ENCODE results near the gene GULP1. TPM values are rescaled to one million over a fixed set of nuclear protein-coding genes. Genes with fewer than 3 reads are reported as not detected.

The GULP1 gene
- total and polyA plus RNA-seq, 2 experiments from 2014 or later = 94.6 to 181 TPM

- TF ChIP-seq REST (IDR thresholded peaks at IDR 0.05; ENCODE audit: unreplicated experiment) (no peak), POLR2AphosphoS5 (IDR thresholded peaks at IDR 0.05; ENCODE audit: low read depth) (no peak), CTCF (conservative IDR thresholded peaks at IDR 0.05; ENCODE audit: low read depth in 2 of 2) (no peak), CREB1 (CRISPR knock-in tag; IDR thresholded peaks at IDR 0.05; ENCODE audit: low read depth) (no peak), JUNB (IDR thresholded peaks at IDR 0.05; ENCODE audit: unreplicated experiment) (no peak), STAT1 (IDR thresholded peaks at IDR 0.05; ENCODE audit: unreplicated experiment) (no peak)
Observed at GRCh38 chr2:188440849-188441248, 149.2 kb downstream of the GULP1 start (continued).

- Mint-ChIP-seq H3K9me3 (no peaks in the 10 kb centered on the region), H3K27ac (no peak overlapping the region), H3K36me3 (ENCODE audit: low read depth) (peaks cover 3% of the 10 kb centered on the region; the same call in 1 of the 3 replicates), H3K4me1 (peaks cover 50% of the 10 kb centered on the region), H3K27me3 (ENCODE audit: insufficient read depth, low read depth, poor library complexity) (no peaks in the 10 kb centered on the region), H3K4me3 (no peak overlapping the region)
- Histone ChIP-seq H4K20me1 (replicated peaks; ENCODE audit: insufficient read depth) (no peaks in the 10 kb centered on the region), H3F3A (replicated peaks; ENCODE audit: low read depth) (no peaks in the 10 kb centered on the region), H2AFZ (no peak overlapping the region), H3K4me3 (no peak overlapping the region), H3K4me2 (0 out of 2 replicates have a peak overlapping the region, but pooled peaks have one; percentile 22), H3K9me2 (ENCODE audit: insufficient read depth) (no peaks in the 10 kb centered on the region), H3K79me2 (replicated peaks; ENCODE audit: insufficient read depth) (peaks cover 83% of the 10 kb centered on the region), H3K27me3 (ENCODE audit: insufficient read depth) (no peaks in the 10 kb centered on the region), H3K4me1 (ENCODE audit: insufficient read depth) (peaks cover 46% of the 10 kb centered on the region), H3K27ac (ENCODE audit: low read depth) (peak overlapping the region; percentile 36; the same call in 1 of the 2 replicates), H3K36me3 (ENCODE audit: insufficient read depth) (no peaks in the 10 kb centered on the region)
- DNase-seq (ENCODE audit: low spot score) (no peak), ATAC-seq (peak; percentile 76)
- TF ChIP-seq STAT1 (IDR thresholded peaks at IDR 0.05; ENCODE audit: unreplicated experiment) = no peak
- no peak for TF ChIP-seq REST (IDR thresholded peaks at IDR 0.05; ENCODE audit: unreplicated experiment)
- no peak for TF ChIP-seq ZNF114 (CRISPR knock-in tag; IDR thresholded peaks at IDR 0.05)
- no peak for TF ChIP-seq ETS1 (IDR thresholded peaks at IDR 0.05)
- no peak for TF ChIP-seq EZH2 (IDR thresholded peaks at IDR 0.05; ENCODE audit: low read depth, unreplicated experiment)
- no peak for TF ChIP-seq EZH2phosphoT487 (IDR thresholded peaks at IDR 0.05; ENCODE audit: unreplicated experiment)
Observed at GRCh38 chr2:188441288-188441947, 149.7 kb downstream of the GULP1 start.

Data from GM23338 (cell line).